T-cell (primary cell): ENCODE measurements around the gene LILRB5. TPM values are rescaled to one million over a fixed set of nuclear protein-coding genes. Genes with fewer than 3 reads are reported as not detected.
"Not testable (repeated sequence)": the region's sequence is repeated elsewhere in the genome, so short reads cannot be mapped to it uniquely, and the experiment has no call there.

ENCODE experiments used
- ATAC-seq, 4 experiments: fragments of 200-7000 bp in 3 of 4; fragments of 150-1000 bp in 1 of 4; cut with Tn5 transposase; replicated peaks in 1 of 4; 1 replicate in 3 of 4; 2 replicates in 1 of 4; pipeline ENCODE4 v1.10.0; 2021; ENCODE audit warnings: moderate library complexity in 3 of 4, mild to moderate bottlenecking in 2 of 4, moderate number of reproducible peaks in 1 of 4
- CTCF ChIA-PET, 2 donors: fragments of 300-600 bp; sonication (Branson Sonifier 250); formaldehyde crosslinking; loops; one replicate each; lab custom pipeline; 2022; ENCODE audit warnings: antibody characterized with exemption in 2 of 2; lab: Charles Lee
- POLR2A ChIA-PET, 2 donors: fragments of 300-600 bp; sonication (Branson Sonifier 250); formaldehyde crosslinking; loops; one replicate each; lab custom pipeline; 2022; ENCODE audit warnings: antibody characterized with exemption in 2 of 2; lab: Charles Lee
- DNase-seq, 35 experiments: peaks; one replicate each; pipeline versions ENCODE4 v3.0.0 to v3.0.0-alpha.2; 2013 to 2023
- H3K27ac ChIP-seq: one replicate; pipeline ENCODE4 v1.5.1; 2013; ENCODE audit warnings: low read length
- H3K27me3 ChIP-seq, 2 experiments: replicated peaks in 1 of 2; 1 replicate in 1 of 2; 2 replicates in 1 of 2; pipeline versions ENCODE4 v1.6.1 to v1.7.0; 2013; ENCODE audit warnings: low read length in 1 of 2, mixed read lengths in 1 of 2; ENCODE audit not compliant: control insufficient read depth in 2 of 2, insufficient read depth in 2 of 2; ENCODE audit errors: extremely low read depth in 1 of 2
- H3K36me3 ChIP-seq, 2 donors: 1 replicate in 1 of 2; 2 replicates in 1 of 2; pipeline versions ENCODE4 v1.6.1 to v1.7.0; 2013; ENCODE audit warnings: low read length in 1 of 2; ENCODE audit not compliant: control insufficient read depth in 2 of 2, insufficient read depth in 1 of 2; ENCODE audit errors: extremely low read depth in 1 of 2
- H3K4me1 ChIP-seq, 2 experiments: 1 replicate in 1 of 2; 2 replicates in 1 of 2; pipeline versions ENCODE4 v1.6.1 to v1.7.0; 2013; ENCODE audit warnings: low read length in 2 of 2, mixed read lengths in 1 of 2; ENCODE audit not compliant: insufficient read depth in 2 of 2, control insufficient read depth in 1 of 2; ENCODE audit errors: extremely low read depth in 1 of 2
- H3K4me3 ChIP-seq, 2 donors: 1 replicate in 1 of 2; 2 replicates in 1 of 2; pipeline versions ENCODE4 v1.5.1 to v1.7.0; 2013; ENCODE audit warnings: mild to moderate bottlenecking in 2 of 2, low read length in 1 of 2, moderate library complexity in 1 of 2; ENCODE audit not compliant: control insufficient read depth in 1 of 2; ENCODE audit errors: extremely low read depth in 1 of 2
- H3K9me3 ChIP-seq: 2 replicates; pipeline ENCODE4 v1.7.0; 2013
- H3K27ac Mint-ChIP-seq, 2 donors: one replicate each; pipeline ENCODE4 v1.8.0; 2020 to 2021; ENCODE audit warnings: mild to moderate bottlenecking in 2 of 2, mixed read lengths in 2 of 2
- H3K27me3 Mint-ChIP-seq, 2 donors: one replicate each; pipeline ENCODE4 v1.8.0; 2021 to 2022; ENCODE audit warnings: mixed read lengths in 2 of 2
- H3K36me3 Mint-ChIP-seq: one replicate; pipeline ENCODE4 v1.8.0; 2021; ENCODE audit warnings: mixed read lengths
- H3K4me1 Mint-ChIP-seq, 3 donors: one replicate each; pipeline ENCODE4 v1.8.0; 2020 to 2022; ENCODE audit warnings: mixed read lengths in 3 of 3, mild to moderate bottlenecking in 1 of 3
- H3K4me3 Mint-ChIP-seq, 3 donors: one replicate each; pipeline ENCODE4 v1.8.0; 2020 to 2022; ENCODE audit warnings: mild to moderate bottlenecking in 3 of 3, mixed read lengths in 3 of 3, moderate library complexity in 3 of 3
- H3K9me3 Mint-ChIP-seq, 3 donors: one replicate each; pipeline ENCODE4 v1.8.0; 2020 to 2022; ENCODE audit warnings: mixed read lengths in 3 of 3
- WGBS: methylation state at CpG from one replicate; pipeline ENCODE4 v1.1.5; 2013; ENCODE audit warnings: missing lambda C conversion rate; ENCODE audit not compliant: insufficient coverage; 5-methylcytosine and 5-hydroxymethylcytosine counted together
- total RNA-seq, 35 experiments: library from RNA in 6 of 35; stranded (reverse) in 6 of 35; fragments of 120-200 nt in 1 of 35; gene quantifications; one replicate each; pipeline versions ENCODE4 v1.2.1 to v1.2.4 and lab custom pipeline; 2013 to 2026

Gene LILRB5
- total RNA-seq, 5 donors from 2014 or later (not counting 1 experiment from before 2014, with no cell fraction given), result 0.13 TPM; not detected in 4

DNA sequence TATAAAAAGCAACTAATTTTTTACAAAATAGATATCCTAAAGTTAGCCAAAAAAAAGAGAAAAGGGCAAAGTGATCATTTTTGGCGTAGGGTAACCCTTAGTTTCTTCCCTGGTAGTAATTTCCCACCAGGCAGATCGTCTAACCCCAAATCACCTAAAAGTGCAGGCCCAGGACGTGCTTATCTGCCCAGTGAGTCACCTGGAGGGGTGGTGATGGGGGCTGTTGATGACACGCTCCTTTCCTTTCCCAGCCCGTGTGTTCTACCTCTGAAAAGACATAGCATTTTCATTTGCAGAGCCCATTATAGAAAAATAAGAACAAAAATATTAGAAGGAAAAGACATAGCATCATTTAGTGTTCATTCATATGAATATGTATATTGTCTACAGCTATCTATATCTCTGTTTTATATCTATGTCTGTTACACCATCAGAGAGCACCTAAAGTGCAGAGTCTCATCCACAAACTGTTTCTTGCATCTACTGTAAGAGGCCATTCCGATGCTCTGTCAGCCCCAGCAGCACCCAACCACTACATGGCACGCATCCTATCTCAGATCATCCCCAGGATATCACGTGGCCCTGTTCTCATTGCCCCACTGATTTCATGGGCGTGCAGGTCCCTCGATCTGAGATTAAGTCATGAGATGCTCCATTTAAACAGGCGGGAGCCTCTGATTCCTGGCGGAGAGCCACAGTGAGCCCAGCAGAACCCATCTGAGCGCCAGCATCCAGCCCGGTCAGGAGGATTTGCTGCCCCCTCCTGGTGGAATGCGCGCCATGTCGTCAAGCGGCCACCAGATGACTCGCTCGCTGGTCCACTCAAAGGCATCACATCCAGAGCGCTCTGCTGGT lies 25.8 kb downstream of the LILRB5 start:
- no peaks in the 10 kb centered on the region for H3K36me3 ChIP-seq
- H3K27ac Mint-ChIP-seq, result no peak overlapping the region
- peaks cover 11 to 19% of the 10 kb centered on the region in 2 donors for H3K27me3 Mint-ChIP-seq
- H3K4me3 Mint-ChIP-seq, result no peak overlapping the region
- no peak overlapping the region for H3K27ac ChIP-seq
- CTCF ChIA-PET, result no interaction called here
- no peak overlapping the region for H3K4me3 ChIP-seq
- 9% methylated on average over 14 of the region's 21 CpGs for WGBS
- DNase-seq (peak; percentile 48 to 93 (median 81)), ATAC-seq (peak; percentile 93 to 98 (median 94))
- no peaks in the 10 kb centered on the region for H3K9me3 Mint-ChIP-seq
- H3K36me3 Mint-ChIP-seq, result no peaks in the 10 kb centered on the region
- no peaks in the 10 kb centered on the region for H3K9me3 ChIP-seq
- peaks cover 0 to 13% of the 10 kb centered on the region in 2 experiments for H3K27me3 ChIP-seq
- H3K4me1 Mint-ChIP-seq, result peaks cover 4 to 16% (median 4%) of the 10 kb centered on the region in 3 donors
- peaks cover 0 to 11% of the 10 kb centered on the region in 2 experiments for H3K4me1 ChIP-seq
- POLR2A ChIA-PET, result no interaction called here

GRCh38 chr19:54230031-54230430 lies 27.0 kb downstream of the LILRB5 start:
- Histone ChIP-seq H3K4me3 (no peak overlapping the region), H3K27ac (no peak overlapping the region), H3K36me3 (no peaks in the 10 kb centered on the region), H3K27me3 (peaks cover 0 to 13% of the 10 kb centered on the region in 2 experiments), H3K9me3 (no peaks in the 10 kb centered on the region), H3K4me1 (peaks cover 0 to 11% of the 10 kb centered on the region in 2 experiments)
- Mint-ChIP-seq H3K27me3 (peaks cover 11 to 18% of the 10 kb centered on the region in 2 donors), H3K36me3 (no peaks in the 10 kb centered on the region), H3K4me3 (no peak overlapping the region), H3K4me1 (peaks cover 4 to 16% (median 4%) of the 10 kb centered on the region in 3 donors), H3K27ac (no peak overlapping the region), H3K9me3 (no peaks in the 10 kb centered on the region)
- DNase-seq (no peak), ATAC-seq (no peak)
- ChIA-PET CTCF (interaction anchor here in 1 of 2 donors (1.0 kb wide), 1 partner anchor 41 kb away, joined by 4 read pairs; the partner anchor contains the start of gene MBOAT7), POLR2A (interaction anchor here in 1 of 2 donors (0.5 kb wide), 1 partner anchor 20 kb away, joined by 6 read pairs; no protein-coding TSS in a partner anchor)
- WGBS, result 80% methylated on average over 7 of the region's 7 CpGs

DNA sequence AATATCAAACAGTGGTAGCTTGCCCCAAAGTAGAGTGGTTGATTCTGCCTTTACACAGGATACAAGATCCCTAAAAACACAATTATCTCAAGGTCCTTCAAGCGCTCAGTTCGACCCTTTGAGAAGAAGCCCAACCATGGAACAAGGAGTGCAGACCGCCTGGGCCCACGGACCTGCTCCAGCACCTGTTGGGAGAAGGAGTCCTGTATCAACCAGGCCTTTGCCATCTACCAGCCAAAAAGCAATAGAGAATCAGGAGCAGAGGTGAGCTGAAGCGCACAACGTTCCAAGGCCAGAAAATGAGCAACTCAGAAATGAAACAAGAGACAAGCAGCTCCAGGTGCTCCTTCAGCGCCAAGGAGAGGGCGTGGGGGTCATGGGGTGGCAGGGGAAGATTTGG lies 27.9 kb downstream of the LILRB5 start:
- no peak for ATAC-seq
- no peaks in the 10 kb centered on the region for H3K36me3 ChIP-seq

GRCh38 chr19:54224619-54225018 lies 32.5 kb downstream of the LILRB5 start:
- H3K9me3 Mint-ChIP-seq, POLR2A ChIA-PET, H3K27me3 ChIP-seq, ATAC-seq, H3K27ac ChIP-seq, CTCF ChIA-PET, H3K4me3 ChIP-seq, H3K36me3 Mint-ChIP-seq, H3K4me3 Mint-ChIP-seq, H3K9me3 ChIP-seq, H3K36me3 ChIP-seq, DNase-seq, H3K27ac Mint-ChIP-seq: not testable (repeated sequence)
- peaks cover 4 to 10% (median 6%) of the 10 kb centered on the region in 3 donors for H3K4me1 Mint-ChIP-seq
- WGBS, result 60% methylated on average over 2 of the region's 10 CpGs
- peaks cover 8 to 10% of the 10 kb centered on the region in 2 donors for H3K27me3 Mint-ChIP-seq
- H3K4me1 ChIP-seq, result peaks cover 0 to 13% of the 10 kb centered on the region in 2 experiments

More for the DNA sequence above, 27.9 kb downstream of the LILRB5 start:
- Mint-ChIP-seq H3K4me3 (no peak overlapping the region), H3K27ac (peak overlapping the region in 1 of 2 donors; percentile 6), H3K9me3 (no peaks in the 10 kb centered on the region), H3K27me3 (peaks cover 11 to 18% of the 10 kb centered on the region in 2 donors), H3K4me1 (peaks cover 4 to 7% (median 4%) of the 10 kb centered on the region in 3 donors), H3K36me3 (no peaks in the 10 kb centered on the region)
- H3K9me3 ChIP-seq, result no peaks in the 10 kb centered on the region
- H3K4me1 ChIP-seq, result peaks cover 0 to 11% of the 10 kb centered on the region in 2 experiments
- no peak overlapping the region for H3K27ac ChIP-seq
- ChIA-PET POLR2A (no interaction called here), CTCF (interaction anchor here in 1 of 2 donors (0.8 to 1.0 kb wide), 2 partner anchors 33 to 76 kb away, joined by 3 to 4 read pairs; no protein-coding TSS in a partner anchor)
- no peak for DNase-seq
- WGBS, result 88% methylated on average over 5 of the region's 8 CpGs
- H3K27me3 ChIP-seq, result peaks cover 0 to 13% of the 10 kb centered on the region in 2 experiments
- H3K4me3 ChIP-seq, result no peak overlapping the region

GRCh38 chr19:54223937-54224281 lies 33.2 kb downstream of the LILRB5 start:
- H3K4me3 Mint-ChIP-seq, H3K27ac ChIP-seq, H3K9me3 ChIP-seq, H3K9me3 Mint-ChIP-seq, ATAC-seq, H3K36me3 ChIP-seq, H3K27me3 ChIP-seq, DNase-seq, H3K4me3 ChIP-seq, H3K27ac Mint-ChIP-seq, H3K27me3 Mint-ChIP-seq, H3K36me3 Mint-ChIP-seq, POLR2A ChIA-PET, CTCF ChIA-PET: not testable (repeated sequence)
- peaks cover 4 to 10% (median 6%) of the 10 kb centered on the region in 3 donors for H3K4me1 Mint-ChIP-seq
- no CpG with 5 or more reads among the region's 5 CpGs for WGBS
- peaks cover 0 to 13% of the 10 kb centered on the region in 2 experiments for H3K4me1 ChIP-seq

GRCh38 chr19:54223277-54223936 lies 33.7 kb downstream of the LILRB5 start:
- H3K9me3 Mint-ChIP-seq, H3K36me3 ChIP-seq, H3K36me3 Mint-ChIP-seq, H3K27me3 ChIP-seq, H3K27ac ChIP-seq, H3K9me3 ChIP-seq, POLR2A ChIA-PET, DNase-seq, H3K27me3 Mint-ChIP-seq, H3K4me3 ChIP-seq, H3K27ac Mint-ChIP-seq: not testable (repeated sequence)
- ATAC-seq, result peak in 1 of 4 experiments; percentile 31
- Mint-ChIP-seq H3K4me1 (peaks cover 4 to 10% (median 6%) of the 10 kb centered on the region in 3 donors), H3K4me3 (peak overlapping the region in 1 of 3 donors; percentile 50)
- CTCF ChIA-PET, result interaction anchor here in 1 of 2 donors (0.6 kb wide), 1 partner anchor 127 kb away, joined by 4 read pairs; no protein-coding TSS in a partner anchor
- WGBS, result 66% methylated on average over 5 of the region's 14 CpGs
- H3K4me1 ChIP-seq, result peaks cover 0 to 13% of the 10 kb centered on the region in 2 experiments
